PFSK-1 (cell line): ENCODE measurements around the gene DAAM1.

ENCODE experiments used
- FOXP2 ChIP-seq: optimal IDR thresholded peaks from 2 replicates; pipeline ENCODE3; 2011; ENCODE audit warnings: borderline replicate concordance, control low read depth, inconsistent platforms; ENCODE audit not compliant: insufficient read depth; ENCODE audit errors: extremely low read length, extremely low read depth
- POLR2AphosphoS5 ChIP-seq: IDR thresholded peaks from 2 replicates; pipeline ENCODE4 v1.6.1; 2012; ENCODE audit warnings: low read depth, mild to moderate bottlenecking, control low read depth, low read length, moderate library complexity
- REST ChIP-seq, 2 experiments: IDR thresholded peaks; 2 replicates each; pipeline versions ENCODE4 v1.6.1 to v1.8.0; 2011 to 2012; ENCODE audit warnings: low read depth in 2 of 2, low read length in 2 of 2, control low read depth in 1 of 2, inconsistent platforms in 1 of 2, mild to moderate bottlenecking in 1 of 2, moderate library complexity in 1 of 2; ENCODE audit not compliant: insufficient read depth in 1 of 2
- SIN3A ChIP-seq: IDR thresholded peaks from 2 replicates; pipeline ENCODE4 v1.6.1; 2012; ENCODE audit warnings: mild to moderate bottlenecking, low read length, moderate library complexity, borderline replicate concordance; ENCODE audit not compliant: insufficient read depth
- TAF1 ChIP-seq: IDR thresholded peaks from 2 replicates; pipeline ENCODE4 v1.6.1; 2012; ENCODE audit warnings: low read length, control low read depth, borderline replicate concordance; ENCODE audit not compliant: insufficient read depth

DAAM1 gene

DNA sequence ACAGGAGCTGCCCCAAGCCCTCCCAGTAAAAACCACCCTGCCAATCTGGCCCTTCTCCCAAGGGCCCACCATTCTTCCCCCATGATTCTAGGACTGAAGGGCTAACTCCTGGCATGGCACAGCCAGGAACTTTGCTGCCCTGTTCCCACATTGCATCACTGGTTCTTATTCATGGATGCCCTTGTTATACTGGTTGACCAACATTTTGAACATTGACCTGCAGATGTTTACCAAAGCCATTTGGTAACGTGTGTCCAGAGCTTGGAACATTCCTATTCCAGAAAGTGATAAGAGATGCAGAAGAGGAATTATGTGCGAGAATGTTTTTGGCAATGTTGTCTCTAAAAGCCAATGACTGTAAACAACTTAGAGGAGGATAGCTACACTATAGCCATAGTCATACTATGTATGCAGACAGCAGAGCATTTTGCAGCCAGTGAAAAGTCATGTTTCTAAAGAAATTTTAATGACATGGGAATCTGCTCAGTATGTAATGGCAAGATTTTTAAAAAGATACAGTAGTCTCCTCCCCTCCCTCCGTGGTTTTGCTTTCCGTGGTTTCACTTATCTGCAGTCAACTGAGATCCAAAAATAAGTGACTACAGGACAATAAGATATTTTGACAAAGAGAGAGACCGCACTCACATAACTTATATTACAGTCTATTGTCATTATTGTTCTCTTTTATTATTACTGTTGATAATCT lies 108.8 kb downstream of the DAAM1 start:
- TF ChIP-seq POLR2AphosphoS5: no peak
- no peak for TF ChIP-seq SIN3A
- no peak for TF ChIP-seq TAF1
- no peak for TF ChIP-seq REST (IDR thresholded peaks at IDR 0.05; ENCODE audit: insufficient read depth in 1 of 2, low read depth in 2 of 2, low read length in 2 of 2)
- no peak for TF ChIP-seq FOXP2

GRCh38 chr14:59299731-59300130 lies 111.3 kb downstream of the DAAM1 start:
- no peak for TF ChIP-seq SIN3A
- TF ChIP-seq FOXP2: no peak
- TF ChIP-seq REST (IDR thresholded peaks at IDR 0.05; ENCODE audit: insufficient read depth in 1 of 2, low read depth in 2 of 2, low read length in 2 of 2): no peak
- no peak for TF ChIP-seq POLR2AphosphoS5
- TF ChIP-seq TAF1: no peak

- no peak for TF ChIP-seq FOXP2
- TF ChIP-seq REST (IDR thresholded peaks at IDR 0.05; ENCODE audit: insufficient read depth in 1 of 2, low read depth in 2 of 2, low read length in 2 of 2): no peak
- no peak for TF ChIP-seq TAF1
- no peak for TF ChIP-seq SIN3A
- no peak for TF ChIP-seq POLR2AphosphoS5
These were observed 112.9 kb downstream of the DAAM1 start for GRCh38 chr14:59301354-59301753.

GRCh38 chr14:59302313-59302712 lies 113.8 kb downstream of the DAAM1 start:
- TF ChIP-seq TAF1: no peak
- no peak for TF ChIP-seq SIN3A
- TF ChIP-seq REST (IDR thresholded peaks at IDR 0.05; ENCODE audit: insufficient read depth in 1 of 2, low read depth in 2 of 2, low read length in 2 of 2): no peak
- no peak for TF ChIP-seq FOXP2
- no peak for TF ChIP-seq POLR2AphosphoS5

- no peak for TF ChIP-seq REST (IDR thresholded peaks at IDR 0.05; ENCODE audit: insufficient read depth in 1 of 2, low read depth in 2 of 2, low read length in 2 of 2)
These were observed 114.7 kb downstream of the DAAM1 start for GRCh38 chr14:59303216-59303615.
